Stimulated activated CD4-positive, alpha-beta T cell treated with anti-CD3 and anti-CD28 coated beads, Interleukin-15, amount 100 ng/mL, for 48 hours (primary cell): ENCODE data around the gene CBLB.
A peak's percentile ranks its signal among the peaks of the same experiment; 100 is the strongest.
"Not testable (repeated sequence)": the region's sequence is repeated elsewhere in the genome, so short reads cannot be mapped to it uniquely, and the experiment has no call there.

ENCODE experiments used
- DNase-seq, 2 donors: peaks; one replicate each; pipeline ENCODE4 v3.0.0-alpha.2; 2020; ENCODE audit warnings: low read depth in 2 of 2

The CBLB gene

DNA sequence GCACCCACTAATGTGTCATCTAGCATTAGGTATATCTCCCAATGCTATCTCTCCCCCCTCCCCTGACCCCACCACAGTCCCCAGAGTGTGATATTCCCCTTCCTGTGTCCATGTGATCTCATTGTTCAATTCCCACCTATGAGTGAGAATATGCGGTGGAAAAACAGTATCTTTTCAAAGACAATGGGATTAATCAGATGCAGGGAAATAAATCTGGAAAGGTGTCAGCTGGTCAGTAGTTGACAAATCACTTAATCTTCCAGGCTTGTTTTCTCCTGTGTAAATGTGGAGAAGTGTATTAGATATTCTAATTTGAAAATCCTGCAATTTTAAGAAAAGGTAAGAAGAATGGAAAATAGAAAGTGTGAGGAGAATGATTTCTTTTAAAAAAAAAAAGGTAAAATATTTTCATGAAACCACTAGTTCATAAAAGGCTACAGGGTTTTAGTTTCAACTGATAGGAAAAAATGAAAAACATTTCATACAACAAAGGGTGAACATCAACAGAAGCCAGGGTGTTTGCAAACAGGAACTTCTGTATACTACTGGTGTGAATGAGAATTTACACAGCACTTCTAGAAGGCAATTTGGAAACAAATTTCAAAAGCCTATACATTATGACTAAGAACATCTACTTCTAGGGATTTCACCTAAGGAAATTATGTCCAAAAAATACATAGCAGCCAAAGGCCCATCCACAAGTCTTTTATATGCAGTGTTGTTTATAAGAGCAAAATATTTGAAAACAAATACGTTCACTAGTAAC lies 113.5 kb downstream of the CBLB start:
- DNase-seq = no peak

DNA sequence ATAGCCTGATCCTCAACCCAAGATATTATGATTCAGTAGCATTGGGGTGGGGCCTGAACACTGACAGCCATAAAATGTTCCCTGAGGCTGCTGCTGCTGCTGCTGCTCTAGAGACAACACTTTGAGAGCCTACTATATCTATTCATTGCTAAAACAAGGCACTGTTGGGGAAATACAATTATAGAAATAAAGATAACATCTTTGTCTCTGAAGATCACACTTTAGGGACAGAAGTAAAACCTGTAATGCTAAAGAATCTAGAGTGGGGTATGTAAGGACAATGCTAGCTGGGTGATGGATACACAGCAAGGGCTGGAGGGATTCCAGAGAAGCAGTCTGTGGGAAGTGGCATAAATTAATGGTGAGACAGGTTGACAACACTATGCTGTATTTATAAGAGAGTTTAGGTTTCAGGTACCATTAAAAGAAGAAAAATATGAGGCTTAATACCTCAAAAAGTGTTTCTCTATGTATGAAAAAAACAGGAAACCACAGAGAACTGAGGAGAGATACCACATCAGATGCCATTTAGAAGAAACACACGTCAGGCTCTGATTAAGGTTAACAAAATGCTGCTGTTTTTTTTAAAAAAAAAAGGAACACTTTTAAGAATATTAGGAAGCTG lies 115.9 kb downstream of the CBLB start:
- no peak for DNase-seq

GRCh38 chr3:105747696-105748095 lies 121.1 kb downstream of the CBLB start:
- DNase-seq = no peak

DNA sequence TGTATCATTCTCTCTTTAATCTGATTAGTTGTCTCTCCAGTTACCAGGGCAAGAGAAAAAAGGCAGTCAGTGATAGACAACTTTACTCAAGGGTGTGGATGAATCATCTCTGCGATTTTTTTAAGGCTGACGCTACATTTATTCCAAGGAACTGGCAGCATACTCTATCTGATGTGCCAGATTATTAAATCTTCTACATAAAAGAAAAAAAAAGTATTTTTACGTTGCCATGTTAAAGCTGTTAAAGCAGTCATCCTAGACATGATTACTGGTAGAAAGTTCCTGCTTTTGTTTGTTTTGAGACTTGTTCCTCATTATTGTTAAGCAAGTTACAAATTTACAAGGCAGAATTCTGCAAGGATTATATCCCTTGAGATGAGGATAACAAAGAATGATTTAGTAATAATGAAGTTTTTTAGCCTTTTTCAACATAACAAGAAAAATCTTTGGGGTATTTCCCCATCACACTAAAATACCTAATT lies 121.7 kb downstream of the CBLB start:
- no peak for DNase-seq

GRCh38 chr3:105746231-105746996 lies 122.4 kb downstream of the CBLB start:
- no peak for DNase-seq

GRCh38 chr3:105745046-105745445 lies 123.8 kb downstream of the CBLB start:
- no peak for DNase-seq

DNA sequence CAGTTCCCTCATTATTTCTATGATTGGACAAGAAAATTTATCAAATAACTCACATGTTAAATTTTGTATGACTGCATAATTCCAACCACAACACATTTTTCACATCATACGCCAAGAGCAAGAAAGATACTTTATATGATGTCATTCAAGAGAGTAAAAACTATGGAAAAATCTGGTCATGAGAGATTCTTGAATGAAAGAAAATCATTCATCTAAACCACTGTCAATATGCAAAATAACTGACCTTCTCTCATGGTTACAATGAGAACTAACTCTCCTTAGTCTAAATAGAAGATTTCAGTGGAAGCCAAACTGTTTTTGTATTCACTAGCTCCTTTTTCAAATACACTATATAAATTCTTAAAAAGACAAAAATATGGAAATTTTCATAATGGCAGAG lies 124.6 kb downstream of the CBLB start:
- DNase-seq = no peak

DNA sequence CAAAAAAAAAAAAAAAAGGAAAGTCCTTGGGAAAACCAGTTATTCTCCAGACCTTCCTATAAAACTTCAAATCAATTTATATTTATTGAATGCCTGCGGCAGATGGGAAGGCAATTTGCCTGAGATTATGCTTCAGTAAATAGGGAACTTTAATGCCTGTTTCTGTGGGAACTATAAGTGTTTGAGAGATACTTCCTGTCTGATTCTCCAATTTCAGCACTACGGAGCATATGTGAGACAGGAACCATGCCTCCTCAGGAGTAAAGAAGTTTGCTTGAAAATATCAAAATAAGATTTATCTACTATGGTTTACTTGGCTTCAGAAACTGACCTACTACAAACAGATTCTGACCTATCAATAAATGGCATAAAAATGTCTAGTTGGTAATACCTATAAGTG lies 135.5 kb downstream of the CBLB start:
- no peak for DNase-seq

DNA sequence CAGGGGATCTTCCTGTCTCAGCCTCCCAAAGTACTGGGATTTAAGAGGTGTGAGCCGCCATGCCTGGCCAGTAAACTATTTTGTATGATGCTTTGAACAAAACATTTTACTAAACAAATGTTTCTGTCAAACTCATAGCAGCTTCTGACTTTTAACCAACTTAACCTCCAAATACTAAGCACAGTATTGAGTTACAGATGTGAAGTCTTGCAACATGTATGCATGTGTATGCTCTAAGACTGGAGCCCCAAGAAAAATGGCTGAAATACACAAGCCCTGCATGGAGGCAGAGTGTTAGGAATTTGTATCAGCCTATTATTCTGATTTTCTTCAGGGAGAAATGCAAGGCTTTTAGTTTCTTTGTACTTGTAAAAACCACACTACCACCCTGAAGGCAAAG lies 137.1 kb downstream of the CBLB start:
- DNase-seq = no peak

DNA sequence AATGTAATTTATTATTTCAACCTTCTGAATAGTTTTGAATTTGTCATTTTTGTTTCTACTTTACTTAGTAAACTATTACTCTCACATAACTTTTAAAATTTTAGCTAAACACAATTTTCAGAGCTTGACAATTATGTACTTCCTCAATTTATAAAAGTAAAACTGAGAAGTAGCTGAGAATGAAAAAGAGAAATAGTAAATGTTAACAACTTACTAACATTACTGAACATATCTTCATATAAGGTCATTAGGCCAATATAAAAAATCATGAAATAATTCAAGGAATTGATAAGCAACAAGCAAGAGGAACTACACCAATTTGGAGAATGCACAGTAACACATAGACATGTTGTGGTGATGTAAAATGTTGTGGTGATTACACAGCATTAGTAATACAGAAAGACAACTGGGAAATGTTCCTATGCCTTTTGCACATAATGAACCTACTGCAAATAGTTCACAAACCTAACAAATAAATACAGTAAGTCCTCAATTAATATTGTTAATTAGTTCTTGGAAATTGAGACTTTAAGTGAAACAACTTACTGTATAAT lies 137.9 kb downstream of the CBLB start:
- DNase-seq = no peak

- DNase-seq = no peak
Measured at GRCh38 chr3:105729667-105730066, 139.1 kb downstream of the CBLB start.

DNA sequence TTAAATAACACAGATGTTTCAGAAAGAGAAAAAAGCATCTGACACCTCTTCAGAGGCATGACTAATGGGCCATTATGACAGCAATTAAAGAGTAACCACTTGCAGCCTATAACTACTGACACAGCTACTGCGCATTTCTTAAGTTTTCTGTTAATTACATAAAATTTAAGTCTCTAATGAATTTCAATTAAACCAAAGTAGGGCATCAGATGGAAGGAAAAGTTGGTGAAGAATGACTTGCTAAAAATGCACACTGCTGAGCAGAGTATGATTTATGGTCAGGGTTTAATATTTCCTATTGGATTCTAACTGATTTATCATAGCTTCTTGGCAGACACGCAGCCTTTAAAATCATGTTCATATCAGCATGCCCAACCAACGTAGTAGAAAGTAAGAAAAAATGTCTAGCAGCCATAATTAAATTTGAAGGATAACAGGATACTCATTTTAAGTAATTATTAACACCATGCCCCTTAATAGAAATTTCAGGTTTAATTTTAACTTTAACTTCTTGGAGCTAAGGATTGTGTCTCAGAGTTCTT lies 140.0 kb downstream of the CBLB start:
- no peak for DNase-seq

DNA sequence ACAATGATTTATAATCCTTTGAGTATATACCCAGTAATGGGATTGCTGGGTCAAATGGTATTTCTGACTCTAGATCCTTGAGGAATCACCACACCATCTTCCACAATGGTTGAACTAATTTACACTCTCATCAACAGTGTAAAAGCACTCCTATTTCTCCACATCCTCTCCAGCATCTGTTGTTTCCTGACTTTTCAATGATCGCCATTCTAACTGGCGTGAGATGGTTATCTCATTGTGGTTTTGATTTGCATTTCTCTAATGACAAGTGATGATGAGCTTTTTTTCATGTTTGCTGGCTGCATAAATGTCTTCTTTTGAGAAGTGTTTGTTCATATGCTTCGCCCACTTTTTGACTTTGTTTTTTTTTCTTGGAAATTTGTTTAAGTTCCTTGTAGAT lies 141.8 kb downstream of the CBLB start:
- not testable (repeated sequence) for DNase-seq

GRCh38 chr3:105722943-105723556 lies 145.8 kb downstream of the CBLB start:
- DNase-seq = no peak

DNA sequence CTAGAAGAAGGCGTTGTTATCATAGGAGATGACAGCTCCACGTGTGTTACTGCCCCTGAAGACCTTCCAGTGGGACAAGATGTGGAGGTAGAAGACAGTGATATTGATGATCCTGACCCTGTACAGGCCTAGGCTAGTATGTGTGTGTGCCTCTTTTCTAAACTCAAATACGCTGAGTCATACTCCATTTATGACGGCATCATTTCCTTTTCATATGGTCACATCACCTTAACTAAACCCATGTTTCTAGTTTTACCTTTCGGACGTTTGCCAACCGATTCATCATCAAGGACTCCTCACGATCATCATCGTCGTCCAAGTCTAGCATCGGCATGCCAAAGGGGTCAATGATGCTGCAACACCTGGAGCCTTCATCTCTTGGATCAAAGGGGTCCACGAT lies 149.0 kb downstream of the CBLB start:
- DNase-seq = no peak

- no peak for DNase-seq
Measured at GRCh38 chr3:105715372-105715771, 153.4 kb downstream of the CBLB start.

DNA sequence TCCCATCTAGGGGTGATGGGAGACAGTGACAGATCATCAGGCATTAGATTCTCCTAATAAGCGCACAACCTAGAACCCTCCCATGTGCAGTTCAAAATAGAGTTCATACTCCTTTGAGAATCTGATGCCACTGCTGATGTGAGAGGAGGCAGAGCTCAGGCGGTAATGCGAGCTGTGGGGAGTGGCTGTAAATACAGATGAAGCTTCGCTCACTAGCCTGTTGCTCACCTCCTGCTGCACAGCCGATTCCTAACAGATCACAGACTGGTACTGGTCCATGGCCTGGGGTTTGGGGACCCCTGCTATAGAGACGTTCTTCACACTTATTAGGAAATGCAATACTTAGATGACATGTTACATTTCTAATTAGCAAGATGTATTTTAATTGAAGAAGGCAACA lies 154.4 kb downstream of the CBLB start:
- DNase-seq = no peak

- no peak for DNase-seq
Measured at GRCh38 chr3:105708980-105709379, 159.8 kb downstream of the CBLB start.

GRCh38 chr3:105707009-105707408 lies 161.8 kb downstream of the CBLB start:
- DNase-seq = no peak

- DNase-seq = no peak
Measured at GRCh38 chr3:105704726-105705410, 163.9 kb downstream of the CBLB start.

GRCh38 chr3:105700575-105700974 lies 168.2 kb downstream of the CBLB start:
- DNase-seq = peak; percentile 13
